Stimulated activated CD8-positive, alpha-beta memory T cell treated with anti-CD3 and anti-CD28 coated beads, Interleukin-4, amount 100 ng/mL, for 1 hour (primary cell): ENCODE measurements around the gene ASTN1.

Source experiments
- DNase-seq, 2 donors: peaks; one replicate each; pipeline ENCODE4 v3.0.0-alpha.2; 2020; ENCODE audit warnings: low read depth in 2 of 2, low spot score in 1 of 2

ASTN1 gene

DNA sequence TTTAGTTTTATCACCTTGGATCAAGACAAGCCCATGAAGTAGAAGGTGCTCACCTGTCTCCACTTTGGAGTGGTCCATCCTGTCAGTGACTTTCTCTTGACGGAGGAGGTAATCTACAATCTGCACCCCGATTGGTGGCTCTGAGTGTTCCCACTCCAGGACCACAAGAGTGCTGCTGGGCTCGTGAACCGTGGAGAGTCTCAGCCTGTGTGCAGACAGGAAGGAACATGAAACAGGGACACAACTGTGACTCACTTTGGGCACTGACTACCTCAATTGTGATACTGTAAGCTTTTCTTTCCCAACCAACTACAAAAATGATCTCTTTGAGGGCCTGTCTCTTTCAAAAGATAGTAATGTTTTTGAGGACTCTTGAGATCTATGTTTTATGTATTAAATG, 280.2 kb downstream of the ASTN1 start:
- DNase-seq: no peak

DNA sequence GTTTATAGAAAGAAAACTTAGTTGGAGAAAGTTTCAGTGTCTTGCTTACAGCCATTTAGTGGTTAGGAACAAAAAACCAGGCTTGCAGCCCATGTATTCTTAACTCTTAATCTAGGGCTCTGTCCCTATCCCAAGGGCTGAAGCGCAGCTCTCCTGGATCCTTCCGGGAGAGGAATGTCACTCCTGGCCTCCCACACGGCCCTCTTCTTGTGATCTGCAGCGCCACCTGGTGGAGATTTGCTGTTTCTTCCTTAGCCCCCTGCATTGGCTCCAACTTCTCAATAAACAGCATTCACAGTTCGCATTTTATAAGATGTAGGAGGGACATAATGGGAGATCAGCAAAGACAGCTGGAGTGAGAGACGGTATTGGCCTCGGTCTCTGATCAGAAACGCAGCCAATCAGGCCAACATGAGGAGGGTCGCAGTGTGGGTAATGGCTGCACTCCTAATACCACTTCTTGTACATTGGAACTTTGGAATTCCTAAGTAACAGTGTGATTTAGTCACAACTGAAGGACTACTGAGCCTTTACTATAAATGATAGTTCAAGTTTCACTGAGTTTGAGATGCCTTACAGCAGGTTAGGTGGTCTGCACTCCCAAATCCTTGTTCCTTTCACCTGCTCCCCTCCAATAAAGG, 283.4 kb downstream of the ASTN1 start:
- no peak for DNase-seq

DNA sequence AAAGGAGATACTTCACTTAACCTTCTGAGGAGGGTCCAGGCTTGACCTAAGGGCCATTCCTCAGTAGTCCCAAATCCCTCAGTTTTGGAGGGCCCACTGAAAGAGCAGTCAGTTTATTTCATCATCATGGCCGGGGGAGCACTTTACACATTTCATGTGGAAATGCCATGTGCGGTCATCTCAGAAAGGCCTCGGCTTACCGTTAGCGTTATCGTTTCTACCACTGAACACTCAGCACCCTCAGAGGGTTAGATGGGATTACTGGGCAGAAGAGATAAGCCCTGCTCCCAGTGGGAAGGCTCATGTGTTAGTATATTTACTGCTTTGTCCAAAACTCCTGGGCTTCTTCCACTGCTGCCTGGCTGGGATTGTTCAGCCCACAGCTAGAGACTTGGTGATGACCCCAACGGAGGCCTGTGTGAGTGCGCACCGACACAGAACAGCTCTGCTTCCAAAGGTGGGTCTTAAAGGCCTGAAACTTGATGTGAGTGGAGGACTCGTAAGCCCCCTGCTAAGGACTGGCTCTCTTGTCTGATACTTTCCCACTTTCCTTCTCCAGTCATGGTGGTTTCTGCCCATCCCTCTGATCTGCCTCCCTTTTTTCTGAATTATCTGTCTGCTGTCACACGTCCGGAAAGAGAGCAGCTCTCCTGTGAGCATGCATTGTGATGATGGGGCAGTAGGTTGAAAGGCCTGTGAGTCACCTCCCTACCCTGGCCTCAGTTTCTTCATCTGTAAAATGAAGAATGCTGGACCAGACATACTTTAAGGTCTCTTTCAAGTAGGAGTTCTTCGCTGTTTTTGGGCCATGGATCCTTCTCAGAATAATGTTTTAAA, 284.5 kb downstream of the ASTN1 start:
- DNase-seq: no peak

DNA sequence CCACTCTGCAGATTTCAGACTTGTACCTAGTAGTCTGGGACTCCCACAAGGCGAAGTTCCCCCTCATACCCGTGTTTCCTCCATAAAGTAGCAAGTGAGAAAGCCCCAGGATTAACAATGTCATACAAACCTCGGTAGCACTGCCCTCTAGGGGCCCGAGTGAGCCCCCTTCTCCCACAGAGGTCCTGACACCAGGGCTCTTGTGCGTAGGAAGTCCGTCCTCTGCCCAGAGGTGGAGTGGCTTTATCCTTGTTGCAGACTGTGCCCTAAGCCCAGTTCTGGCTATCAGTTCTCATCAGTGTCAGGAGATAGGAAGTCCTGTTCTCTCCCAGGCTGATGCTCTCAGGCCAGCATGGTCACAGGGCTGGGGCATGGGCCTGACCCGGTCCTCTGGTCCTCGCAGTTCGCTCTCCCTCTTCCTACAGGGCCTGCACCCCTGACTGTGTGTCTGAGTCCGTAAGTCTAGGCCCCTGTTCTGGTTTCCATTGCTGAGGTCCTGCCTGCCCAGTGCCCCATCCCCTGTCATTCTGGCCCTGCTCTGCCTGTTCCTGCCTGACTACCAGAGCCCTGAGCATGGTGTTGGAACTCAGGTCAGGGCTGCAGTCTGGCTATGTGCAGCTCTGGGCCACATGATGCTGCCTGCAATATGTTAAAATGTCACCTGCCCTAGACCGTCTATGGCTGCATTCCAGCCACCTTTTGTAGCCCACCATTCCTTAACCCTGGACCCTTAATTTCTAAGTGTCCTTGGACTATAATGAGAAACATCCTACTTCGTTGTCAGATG, 285.6 kb downstream of the ASTN1 start:
- DNase-seq: no peak

DNA sequence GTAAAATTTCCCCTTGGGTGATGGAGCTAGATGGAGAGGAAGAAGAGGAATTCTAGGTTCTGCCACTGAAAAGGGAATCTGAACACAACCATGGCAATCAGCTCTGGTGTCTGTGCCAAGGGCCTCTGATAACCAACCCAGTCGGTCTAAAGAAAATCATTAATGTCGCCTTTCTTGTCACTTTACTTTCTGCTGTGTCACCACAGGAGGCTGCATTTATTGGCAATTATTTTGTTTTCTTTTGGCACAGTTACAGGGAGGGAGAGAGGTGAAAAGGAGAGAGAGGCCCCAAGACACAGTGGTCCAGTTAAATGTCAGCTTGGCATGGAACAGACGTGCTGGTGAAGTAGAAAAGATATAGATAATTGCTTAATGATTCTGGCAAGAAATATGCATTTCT, 287.0 kb downstream of the ASTN1 start:
- no peak for DNase-seq

DNA sequence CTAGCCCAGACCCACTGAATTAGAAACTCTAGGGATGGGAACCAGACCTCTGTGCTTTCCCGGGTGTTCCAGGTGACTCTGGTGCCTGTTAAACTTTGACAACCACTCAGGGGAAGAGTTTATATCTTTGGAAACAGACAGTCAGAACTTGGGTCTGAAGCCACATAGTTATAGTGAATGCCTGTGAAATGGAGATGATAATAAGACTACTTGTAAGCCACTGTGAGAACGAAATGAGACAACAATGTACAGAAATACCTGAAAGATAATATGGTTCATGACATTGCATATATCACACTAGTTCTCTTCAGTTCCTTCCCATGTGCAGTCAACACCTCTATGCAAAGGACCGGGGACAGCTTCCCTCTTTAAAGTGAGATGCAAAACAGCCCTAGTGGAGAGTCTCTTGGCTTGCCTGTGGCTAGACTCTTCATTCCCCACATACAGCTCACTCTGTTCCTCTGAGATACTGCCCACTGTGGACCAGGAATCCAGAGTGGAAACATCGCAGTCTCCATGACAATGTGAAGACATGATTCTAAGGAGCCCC, 287.5 kb downstream of the ASTN1 start:
- no peak for DNase-seq

DNA sequence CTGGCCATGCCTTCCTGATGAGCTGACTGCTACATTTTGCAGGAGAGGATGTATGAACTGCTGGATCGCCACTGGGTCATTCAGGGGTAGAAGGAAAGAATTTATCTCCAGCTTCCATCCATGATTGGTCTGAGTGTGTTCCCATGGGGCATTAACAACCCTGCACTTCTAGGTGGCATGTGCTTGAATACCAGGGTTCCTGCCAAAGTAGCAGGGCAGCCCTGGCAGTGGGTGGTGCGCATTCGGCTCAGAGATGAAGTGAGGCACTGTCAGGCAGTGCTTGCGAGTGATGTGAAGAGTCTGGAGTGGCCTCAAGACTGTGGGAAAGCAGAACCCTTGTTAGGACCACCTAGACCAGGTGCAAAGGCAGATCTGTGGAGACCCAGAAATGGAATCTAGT, 294.9 kb downstream of the ASTN1 start:
- DNase-seq: no peak

DNA sequence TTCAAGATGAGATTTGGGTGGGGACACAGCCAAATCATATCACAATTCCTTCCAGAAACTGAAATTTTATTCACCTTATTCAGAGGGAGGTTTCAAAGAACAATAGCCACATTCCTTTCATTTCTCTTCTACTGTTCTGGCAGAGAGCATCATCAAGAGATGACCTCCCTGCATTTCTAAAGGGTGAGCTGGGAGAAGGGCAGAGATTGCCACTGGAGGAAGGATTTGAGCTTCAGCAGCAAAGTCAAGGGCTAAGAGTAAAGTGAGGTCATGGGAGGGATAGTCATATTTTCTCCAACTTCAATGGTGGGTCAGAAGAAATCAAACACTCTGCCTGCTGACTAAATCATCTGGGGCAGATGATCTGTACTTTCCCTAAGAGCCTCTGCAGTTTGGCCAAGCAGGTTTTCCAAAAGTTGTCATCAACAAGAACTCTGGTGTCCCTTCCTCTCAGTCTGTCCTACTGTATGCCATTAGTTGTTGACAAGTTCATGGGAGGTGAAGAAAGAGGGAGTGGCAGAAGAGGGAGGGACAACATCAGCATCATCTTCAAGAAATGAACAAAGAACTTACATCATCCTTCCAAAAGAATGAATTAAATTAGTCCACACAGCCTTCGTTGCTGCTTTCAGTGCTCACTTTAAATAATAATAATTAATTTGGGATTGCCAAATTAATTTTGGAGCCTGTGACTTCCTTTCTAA, 298.3 kb downstream of the ASTN1 start:
- DNase-seq: no peak

DNA sequence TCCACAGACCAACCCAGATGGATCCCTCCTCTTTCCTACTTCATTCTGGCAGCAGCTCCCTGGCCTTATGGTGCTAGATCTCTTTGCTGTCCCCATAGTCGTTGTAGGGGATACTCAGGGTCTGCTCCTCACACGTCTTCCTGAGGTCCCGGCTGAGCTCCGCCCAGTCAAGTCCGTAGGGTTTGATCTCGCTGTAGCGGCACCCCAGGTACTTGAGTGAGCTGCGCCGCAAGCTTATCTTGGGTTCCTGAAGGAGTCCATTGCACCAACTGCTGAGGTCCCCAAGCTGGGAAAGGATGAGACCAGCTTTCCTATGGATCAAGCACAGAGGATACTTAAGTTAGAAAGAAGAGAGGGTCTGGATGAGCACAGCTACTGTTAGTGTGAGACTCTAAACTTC, 300.3 kb downstream of the ASTN1 start:
- DNase-seq: no peak

DNA sequence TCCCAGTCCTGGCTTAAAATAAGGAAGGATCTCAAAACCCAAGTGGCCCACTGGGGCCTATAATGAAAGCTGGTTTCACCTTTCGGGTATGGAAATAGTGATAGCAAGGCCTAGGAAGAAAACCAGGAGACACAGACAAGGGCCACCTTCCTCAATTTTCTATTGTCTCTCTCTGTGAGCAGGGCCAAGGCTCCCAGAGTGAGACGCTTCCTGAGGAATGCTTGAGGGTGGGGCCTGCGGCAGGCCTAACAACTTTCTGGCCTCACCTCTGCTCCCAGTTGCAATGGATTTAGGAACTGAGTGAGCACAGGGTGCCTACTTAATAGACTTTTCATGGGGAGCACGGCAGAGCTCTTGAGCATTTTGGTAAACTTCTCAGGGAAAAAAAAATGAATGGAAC, 300.9 kb downstream of the ASTN1 start:
- DNase-seq: no peak

DNA sequence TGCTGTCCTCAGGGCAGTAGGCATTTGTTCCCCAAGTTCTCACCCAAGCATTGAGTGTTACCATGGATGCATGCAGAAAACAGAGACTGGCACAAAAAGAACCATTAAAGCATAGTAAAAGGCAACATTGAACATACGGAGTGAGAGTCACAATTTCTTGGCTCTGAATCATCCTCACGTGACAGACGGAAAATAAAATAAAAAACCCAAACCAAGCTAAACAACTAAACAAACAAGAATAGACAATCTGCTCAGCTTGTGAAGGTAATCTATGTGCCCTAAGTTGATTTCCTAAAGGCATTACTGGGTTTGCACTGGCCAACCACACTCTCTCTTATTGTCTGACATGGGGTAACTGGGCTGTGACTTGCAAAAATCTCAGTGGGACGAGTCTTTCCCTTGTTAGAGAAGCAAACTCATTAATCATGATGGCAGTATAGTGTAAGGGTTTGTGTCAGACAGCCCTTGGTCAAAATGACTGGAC, 306.0 kb downstream of the ASTN1 start:
- no peak for DNase-seq

DNA sequence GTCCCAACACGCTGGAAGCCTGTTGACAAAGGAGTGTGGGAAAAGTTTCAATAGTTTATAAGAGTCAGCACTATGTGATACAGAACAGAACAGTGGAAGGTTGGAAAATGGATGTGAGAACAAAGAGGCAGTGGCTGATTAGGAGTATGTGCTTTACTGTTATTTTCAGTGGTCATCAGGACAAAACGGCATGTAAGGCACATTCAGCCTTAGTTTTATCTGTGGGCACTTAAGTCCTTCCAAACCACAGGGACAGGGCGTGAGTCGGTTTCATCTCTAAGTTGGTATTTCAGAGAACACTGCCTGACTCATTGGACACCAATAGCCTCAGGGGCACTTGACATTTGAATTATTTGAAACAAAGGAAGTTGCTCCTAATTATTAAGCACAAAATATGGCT, 306.9 kb downstream of the ASTN1 start:
- no peak for DNase-seq

DNA sequence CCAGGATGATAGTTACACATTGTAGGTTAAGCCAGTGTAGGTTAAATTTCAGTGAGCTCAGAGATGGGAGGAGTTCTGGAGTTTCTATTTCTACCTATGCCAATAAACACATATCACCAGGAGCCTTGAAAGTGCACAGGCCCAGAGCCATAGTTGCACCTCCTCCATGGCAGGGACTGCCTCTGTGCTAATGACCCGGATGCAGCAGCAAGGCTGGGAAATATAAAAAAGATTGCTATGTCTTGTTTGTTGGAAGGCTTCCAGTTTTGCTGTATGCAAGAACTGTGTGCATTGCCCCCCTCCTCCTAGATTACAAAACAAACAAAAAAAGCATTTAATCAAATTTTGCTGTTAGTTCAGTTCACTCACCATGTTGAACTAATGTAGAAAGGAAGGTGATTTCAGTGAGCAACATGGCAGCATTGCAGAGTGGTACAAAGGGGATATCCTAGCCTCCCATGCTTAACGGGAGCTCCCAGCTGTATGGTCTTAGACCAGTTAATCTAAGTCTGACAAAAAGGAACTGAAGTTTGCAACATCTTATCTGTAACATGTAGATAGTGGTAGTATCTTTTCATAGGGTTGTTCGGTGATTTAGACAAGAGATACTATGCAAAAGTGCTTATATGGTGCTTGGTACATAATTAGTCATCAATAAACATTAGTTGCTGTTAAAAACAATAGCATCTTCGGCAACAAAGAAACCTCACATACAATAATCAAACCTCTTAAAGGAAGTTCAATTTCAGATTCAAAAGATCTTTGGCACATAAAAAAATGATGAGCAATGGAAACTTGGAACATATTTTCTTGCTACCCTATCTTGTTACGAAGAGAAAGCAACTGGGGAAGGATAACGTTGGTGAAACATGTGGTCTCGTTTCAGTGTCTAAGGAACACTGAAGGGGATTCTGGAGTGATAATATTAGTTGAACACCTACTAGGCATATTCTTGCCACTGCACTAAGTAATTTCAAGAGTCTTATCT, 309.5 kb downstream of the ASTN1 start:
- DNase-seq: no peak

DNA sequence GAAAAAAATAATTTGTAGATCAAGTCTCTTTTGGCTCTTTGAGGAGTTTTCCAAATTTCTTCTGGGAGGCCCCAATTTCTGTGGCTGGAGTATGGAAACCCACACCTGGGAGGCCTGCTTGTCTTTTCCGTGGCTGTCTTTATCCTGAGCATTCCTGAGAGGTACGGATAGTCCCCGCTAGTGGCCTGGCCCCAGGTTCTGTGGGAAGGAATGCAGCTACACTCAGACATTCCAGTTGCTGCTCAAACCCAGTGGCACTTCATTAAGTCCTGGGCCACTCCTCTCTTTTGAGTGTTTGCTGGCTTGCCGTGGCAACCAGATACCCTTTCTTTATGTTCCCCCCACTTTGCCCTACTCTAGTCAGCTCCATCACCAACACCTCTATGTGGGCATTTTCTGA, 310.4 kb downstream of the ASTN1 start:
- no peak for DNase-seq

DNA sequence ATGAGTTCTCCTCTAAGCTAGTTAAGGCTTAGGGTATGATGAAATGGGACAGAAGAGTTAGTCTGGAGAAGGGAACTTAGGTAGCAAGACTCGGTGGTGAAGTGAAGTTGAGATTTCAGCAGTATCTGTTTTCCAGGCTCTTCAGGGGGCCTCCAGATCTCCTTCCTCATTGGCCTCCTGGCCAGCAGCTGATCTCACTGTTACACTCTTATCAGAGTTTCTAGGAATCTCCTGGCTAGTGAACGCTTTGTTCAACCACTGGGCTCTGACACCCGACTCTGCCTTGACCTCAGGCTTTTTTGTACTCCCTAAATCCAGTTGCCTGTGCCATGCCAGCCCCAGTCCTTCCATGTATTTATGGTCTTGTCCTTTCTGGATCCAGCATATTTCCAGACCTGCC, 311.0 kb downstream of the ASTN1 start:
- DNase-seq: no peak

DNA sequence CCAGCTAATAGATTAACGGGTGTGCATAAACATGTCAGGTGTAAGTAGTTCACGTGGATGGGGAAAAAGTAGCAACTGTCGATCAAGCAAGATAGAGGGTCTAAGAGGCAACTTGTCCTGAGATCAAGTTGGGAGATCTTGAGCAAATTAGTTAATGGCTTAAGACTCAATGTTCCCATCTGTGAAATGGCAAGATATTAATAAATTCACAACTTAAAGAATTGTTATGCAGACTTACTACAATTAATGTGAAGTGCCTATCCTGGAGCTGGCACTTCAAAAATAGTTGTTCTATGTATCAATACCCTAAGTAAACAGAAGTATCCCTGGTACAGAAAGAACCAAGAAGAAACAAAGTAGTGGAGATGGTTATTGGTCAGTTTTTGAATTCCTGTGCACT, 312.4 kb downstream of the ASTN1 start:
- DNase-seq: no peak

DNA sequence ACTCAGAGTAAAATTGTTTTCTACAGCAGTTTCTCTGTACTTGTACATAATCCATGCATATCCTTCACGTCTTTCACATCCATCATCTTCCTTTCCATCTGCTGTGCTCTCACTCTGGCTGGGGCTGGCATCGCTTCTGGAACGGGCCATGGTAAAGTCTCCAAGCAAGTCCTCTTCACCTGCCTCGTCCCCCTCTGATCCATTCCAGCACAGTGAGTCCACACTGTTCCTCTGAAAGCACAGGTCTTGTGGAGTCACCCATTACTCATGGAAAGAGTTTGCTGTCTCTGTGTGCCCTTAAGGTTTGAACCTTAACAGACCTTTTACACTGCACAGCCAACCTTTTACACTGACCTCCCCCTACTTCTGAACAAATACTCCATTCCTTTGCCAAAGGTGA, 313.6 kb downstream of the ASTN1 start:
- DNase-seq: no peak

DNA sequence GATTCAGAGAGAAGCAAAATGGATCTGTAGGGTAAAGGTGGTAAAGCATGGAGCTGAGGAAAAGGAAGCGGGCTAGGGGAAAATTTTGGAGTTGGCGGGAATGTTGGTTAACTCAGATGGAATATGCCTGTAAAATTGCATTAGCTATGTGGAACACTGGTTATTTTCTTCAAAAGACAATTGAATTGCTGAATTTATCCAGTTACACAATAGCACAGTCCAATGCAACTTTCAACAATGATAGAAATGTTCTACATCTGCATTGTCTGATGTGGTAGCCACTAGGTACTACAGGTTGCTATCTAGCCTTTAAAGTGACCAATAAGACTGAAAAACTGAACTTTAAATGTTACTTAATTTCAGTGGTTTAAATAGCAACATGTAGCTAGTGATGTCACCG, 315.2 kb downstream of the ASTN1 start:
- DNase-seq: no peak

DNA sequence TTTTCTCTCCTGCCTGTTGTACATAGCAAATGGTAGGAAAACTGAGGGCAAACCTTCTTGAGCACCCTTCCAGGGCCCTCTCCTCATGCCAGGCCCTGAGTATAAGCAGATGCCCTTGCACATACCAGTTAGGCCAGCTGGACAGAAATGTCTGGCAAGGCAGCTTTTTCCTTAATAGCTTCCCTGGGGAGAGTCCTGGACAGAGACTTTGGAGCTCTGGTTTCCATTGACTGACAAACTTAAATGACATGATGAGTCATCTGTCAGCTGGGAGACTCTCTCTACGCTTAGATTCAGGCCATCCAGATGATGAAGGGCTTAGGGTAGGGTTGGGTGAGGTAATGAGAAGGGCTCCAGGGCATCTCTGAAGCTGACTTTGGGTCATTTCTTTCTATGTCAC, 317.5 kb downstream of the ASTN1 start:
- no peak for DNase-seq
